Measurements from ENCODE around the gene DIPK1B. TPM values are rescaled to one million over a fixed set of nuclear protein-coding genes. Genes with fewer than 3 reads are reported as not detected.
A peak's percentile ranks its signal among the peaks of the same experiment; 100 is the strongest.

The DIPK1B gene
- total RNA-seq, 1 experiment from 2014 or later: 45.4 TPM

DNA sequence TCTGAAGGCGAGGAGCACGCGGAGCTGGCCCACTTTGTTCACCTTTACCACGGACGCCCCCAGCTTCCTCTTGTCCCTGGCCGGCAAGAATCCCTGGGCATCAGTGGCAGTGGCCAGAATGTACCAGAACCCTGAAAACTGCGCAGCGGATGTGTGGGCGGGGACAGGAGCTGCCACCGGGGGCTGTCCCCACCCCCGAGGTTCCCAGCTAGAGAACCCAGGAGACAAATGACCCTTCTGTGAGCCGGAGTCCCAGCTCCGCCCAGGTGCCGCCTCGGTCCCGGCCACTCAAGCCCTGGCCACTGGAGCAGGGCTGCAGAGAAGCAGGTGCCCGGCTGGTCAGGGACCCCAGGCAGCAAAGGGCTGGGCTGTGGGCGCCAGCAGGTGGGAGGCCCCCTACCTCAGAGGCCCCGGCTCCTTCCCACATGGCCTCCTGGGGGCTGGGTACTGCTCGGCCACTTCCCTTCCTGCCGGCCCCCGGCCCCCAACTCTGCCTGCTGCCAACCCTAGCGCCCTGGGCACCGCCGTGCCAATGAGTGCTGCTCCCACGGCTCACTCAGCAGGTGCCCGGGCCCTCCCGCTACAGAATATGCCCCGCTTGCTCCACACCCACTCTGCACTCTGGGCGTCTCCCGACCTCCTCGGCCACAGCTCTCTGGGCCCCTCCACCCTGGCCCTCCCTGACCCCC is 29.7 kb downstream of the DIPK1B start (continued):
- TF ChIP-seq, protein P1, sequence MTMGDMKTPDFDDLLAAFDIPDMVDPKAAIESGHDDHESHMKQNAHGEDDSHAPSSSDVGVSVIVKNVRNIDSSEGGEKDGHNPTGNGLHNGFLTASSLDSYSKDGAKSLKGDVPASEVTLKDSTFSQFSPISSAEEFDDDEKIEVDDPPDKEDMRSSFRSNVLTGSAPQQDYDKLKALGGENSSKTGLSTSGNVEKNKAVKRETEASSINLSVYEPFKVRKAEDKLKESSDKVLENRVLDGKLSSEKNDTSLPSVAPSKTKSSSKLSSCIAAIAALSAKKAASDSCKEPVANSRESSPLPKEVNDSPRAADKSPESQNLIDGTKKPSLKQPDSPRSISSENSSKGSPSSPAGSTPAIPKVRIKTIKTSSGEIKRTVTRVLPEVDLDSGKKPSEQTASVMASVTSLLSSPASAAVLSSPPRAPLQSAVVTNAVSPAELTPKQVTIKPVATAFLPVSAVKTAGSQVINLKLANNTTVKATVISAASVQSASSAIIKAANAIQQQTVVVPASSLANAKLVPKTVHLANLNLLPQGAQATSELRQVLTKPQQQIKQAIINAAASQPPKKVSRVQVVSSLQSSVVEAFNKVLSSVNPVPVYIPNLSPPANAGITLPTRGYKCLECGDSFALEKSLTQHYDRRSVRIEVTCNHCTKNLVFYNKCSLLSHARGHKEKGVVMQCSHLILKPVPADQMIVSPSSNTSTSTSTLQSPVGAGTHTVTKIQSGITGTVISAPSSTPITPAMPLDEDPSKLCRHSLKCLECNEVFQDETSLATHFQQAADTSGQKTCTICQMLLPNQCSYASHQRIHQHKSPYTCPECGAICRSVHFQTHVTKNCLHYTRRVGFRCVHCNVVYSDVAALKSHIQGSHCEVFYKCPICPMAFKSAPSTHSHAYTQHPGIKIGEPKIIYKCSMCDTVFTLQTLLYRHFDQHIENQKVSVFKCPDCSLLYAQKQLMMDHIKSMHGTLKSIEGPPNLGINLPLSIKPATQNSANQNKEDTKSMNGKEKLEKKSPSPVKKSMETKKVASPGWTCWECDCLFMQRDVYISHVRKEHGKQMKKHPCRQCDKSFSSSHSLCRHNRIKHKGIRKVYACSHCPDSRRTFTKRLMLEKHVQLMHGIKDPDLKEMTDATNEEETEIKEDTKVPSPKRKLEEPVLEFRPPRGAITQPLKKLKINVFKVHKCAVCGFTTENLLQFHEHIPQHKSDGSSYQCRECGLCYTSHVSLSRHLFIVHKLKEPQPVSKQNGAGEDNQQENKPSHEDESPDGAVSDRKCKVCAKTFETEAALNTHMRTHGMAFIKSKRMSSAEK (CRISPR knock-in tag; IDR thresholded peaks at IDR 0.05; ENCODE audit: borderline replicate concordance): no peak
- no peak for TF ChIP-seq ATF2 (CRISPR knock-in tag; IDR thresholded peaks at IDR 0.05; ENCODE audit: borderline replicate concordance, low read depth)
- no peak for TF ChIP-seq HMGA2 (CRISPR knock-in tag; IDR thresholded peaks at IDR 0.05)
- TF ChIP-seq ZBTB43 (CRISPR knock-in tag; IDR thresholded peaks at IDR 0.05): no peak

DNA sequence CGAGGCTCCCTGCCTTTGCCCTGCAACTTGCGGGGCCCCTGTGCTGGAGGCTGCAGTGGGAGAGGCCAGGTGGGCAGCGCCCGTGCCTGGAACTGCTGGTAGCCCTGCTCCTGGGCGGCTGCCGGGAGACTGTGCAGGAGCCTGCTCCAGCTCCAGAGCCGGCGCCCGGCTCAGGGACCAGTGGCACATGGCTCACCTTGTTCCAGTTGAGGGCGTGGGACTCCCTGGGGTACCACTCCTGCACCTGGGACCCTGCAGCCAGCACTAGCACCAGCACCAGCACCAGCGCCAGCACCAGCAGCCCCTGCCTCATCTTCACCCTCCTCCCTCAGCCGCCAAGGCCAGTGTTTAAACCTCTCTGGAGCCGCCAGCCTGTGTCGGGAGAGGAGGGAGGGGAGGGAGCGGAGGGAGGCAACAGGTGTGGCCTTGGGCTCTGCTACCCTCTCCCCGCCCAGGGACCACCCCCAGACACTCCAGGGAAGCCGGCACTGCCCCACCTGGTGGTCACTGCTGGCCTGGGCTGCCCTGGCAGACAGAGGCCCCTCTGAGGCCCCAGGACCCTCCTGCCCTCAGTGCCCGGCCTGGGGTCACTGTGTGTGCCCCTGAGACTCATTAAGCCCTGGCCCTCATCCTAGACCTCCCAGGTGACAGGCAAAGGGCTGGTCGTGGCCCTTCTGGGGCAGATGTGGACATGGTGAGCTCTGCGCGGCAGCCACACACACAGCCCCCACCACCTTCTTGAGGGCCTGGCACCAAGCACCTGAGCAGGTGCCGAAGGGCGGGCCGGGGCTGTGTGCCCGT is 30.4 kb downstream of the DIPK1B start, which contains the start of gene LCN10:
Gene LCN10 (minus strand): TSS at position 350 of the 801 bp plus-strand sequence. CDS start 37 bp downstream, at position 313.
- TF ChIP-seq, protein P2, sequence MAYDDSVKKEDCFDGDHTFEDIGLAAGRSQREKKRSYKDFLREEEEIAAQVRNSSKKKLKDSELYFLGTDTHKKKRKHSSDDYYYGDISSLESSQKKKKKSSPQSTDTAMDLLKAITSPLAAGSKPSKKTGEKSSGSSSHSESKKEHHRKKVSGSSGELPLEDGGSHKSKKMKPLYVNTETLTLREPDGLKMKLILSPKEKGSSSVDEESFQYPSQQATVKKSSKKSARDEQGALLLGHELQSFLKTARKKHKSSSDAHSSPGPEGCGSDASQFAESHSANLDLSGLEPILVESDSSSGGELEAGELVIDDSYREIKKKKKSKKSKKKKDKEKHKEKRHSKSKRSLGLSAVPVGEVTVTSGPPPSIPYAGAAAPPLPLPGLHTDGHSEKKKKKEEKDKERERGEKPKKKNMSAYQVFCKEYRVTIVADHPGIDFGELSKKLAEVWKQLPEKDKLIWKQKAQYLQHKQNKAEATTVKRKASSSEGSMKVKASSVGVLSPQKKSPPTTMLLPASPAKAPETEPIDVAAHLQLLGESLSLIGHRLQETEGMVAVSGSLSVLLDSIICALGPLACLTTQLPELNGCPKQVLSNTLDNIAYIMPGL (CRISPR knock-in tag; IDR thresholded peaks at IDR 0.05): peak; percentile 62; the same call in 1 of the 2 replicates
- TF ChIP-seq, protein P3, sequence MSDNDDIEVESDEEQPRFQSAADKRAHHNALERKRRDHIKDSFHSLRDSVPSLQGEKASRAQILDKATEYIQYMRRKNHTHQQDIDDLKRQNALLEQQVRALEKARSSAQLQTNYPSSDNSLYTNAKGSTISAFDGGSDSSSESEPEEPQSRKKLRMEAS (CRISPR knock-in tag; IDR thresholded peaks at IDR 0.05): peak; percentile 65; the same call in 1 of the 2 replicates
- TF ChIP-seq ETV6 (CRISPR knock-in tag; IDR thresholded peaks at IDR 0.05) (0 out of 2 replicates have a peak, but pooled peaks have one; percentile 26), NFATC4 (CRISPR knock-in tag; IDR thresholded peaks at IDR 0.05) (no peak), ZNF423 (CRISPR knock-in tag; IDR thresholded peaks at IDR 0.05) (no peak), FOXK1 (CRISPR knock-in tag; IDR thresholded peaks at IDR 0.05) (0 out of 2 replicates have a peak, but pooled peaks have one; percentile 51)
- TF ChIP-seq, protein P4, sequence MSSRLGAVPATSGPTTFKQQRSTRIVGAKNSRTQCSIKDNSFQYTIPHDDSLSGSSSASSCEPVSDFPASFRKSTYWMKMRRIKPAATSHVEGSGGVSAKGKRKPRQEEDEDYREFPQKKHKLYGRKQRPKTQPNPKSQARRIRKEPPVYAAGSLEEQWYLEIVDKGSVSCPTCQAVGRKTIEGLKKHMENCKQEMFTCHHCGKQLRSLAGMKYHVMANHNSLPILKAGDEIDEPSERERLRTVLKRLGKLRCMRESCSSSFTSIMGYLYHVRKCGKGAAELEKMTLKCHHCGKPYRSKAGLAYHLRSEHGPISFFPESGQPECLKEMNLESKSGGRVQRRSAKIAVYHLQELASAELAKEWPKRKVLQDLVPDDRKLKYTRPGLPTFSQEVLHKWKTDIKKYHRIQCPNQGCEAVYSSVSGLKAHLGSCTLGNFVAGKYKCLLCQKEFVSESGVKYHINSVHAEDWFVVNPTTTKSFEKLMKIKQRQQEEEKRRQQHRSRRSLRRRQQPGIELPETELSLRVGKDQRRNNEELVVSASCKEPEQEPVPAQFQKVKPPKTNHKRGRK (CRISPR knock-in tag; IDR thresholded peaks at IDR 0.05; ENCODE audit: borderline replicate concordance): no peak
- TF ChIP-seq, protein P5, sequence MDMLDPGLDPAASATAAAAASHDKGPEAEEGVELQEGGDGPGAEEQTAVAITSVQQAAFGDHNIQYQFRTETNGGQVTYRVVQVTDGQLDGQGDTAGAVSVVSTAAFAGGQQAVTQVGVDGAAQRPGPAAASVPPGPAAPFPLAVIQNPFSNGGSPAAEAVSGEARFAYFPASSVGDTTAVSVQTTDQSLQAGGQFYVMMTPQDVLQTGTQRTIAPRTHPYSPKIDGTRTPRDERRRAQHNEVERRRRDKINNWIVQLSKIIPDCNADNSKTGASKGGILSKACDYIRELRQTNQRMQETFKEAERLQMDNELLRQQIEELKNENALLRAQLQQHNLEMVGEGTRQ (CRISPR knock-in tag; IDR thresholded peaks at IDR 0.05): peak; percentile 26; the same call in 1 of the 2 replicates
- no peaks in the 10 kb centered on the region for H3K36me3 Mint-ChIP-seq
- no peaks in the 10 kb centered on the region for H3K27me3 Mint-ChIP-seq (ENCODE audit: low read depth)
- ChIA-PET POLR2A (no interaction called here), CTCF (interaction anchor here (0.6 to 4.7 kb wide), 14 partner anchors 12 to 292 kb away, joined by 3 to 40 read pairs (median 5); partner anchors contain the start of genes LCN8 and TRAF2)
- H3K9me3 Mint-ChIP-seq: peaks cover 3% of the 10 kb centered on the region; the same call in 1 of the 2 replicates
- ATAC-seq (peak; percentile 85), DNase-seq (ENCODE audit: low spot score) (peak; percentile 82)
- peak within 1 kb of the TSS; percentile 37 for H3K4me3 Mint-ChIP-seq
- H3K27ac Mint-ChIP-seq: no peak within 1 kb of the TSS
- H3K4me1 Mint-ChIP-seq: no peaks in the 10 kb centered on the region; the same call in none of the 2 replicates
